HG03097 (cell line): ENCODE data around the gene KRT85.

Experiments used
- ATAC-seq: cut with Tn5 transposase; IDR thresholded peaks from one replicate; pipeline ENCODE4 v1.9.1; 2021; ENCODE audit not compliant: unreplicated experiment, low FRiP score

The KRT85 gene

DNA sequence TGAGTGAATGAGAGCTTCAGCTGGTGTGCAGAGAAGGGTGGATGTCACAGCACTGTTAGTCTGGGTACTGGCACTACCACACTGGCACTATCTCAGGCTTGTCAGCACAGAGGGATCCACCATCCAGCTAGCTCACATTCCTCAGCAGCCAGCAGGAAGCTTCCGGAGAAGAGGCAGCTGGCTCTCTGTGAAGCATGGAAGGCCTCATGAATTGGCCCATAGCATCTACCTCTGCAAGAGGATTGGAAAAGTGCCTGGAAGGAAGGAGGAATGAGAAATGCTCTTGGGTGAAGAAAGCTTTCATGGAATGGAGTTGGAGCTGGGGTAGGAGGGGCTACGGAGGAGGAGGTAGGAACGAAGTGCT, 56.0 kb downstream of the KRT85 start:
- no peak for ATAC-seq

- no peak for ATAC-seq
These were observed 56.5 kb downstream of the KRT85 start for GRCh38 chr12:52310622-52311284.
